Glomerular visceral epithelial cell (primary cell): Measurements from ENCODE around the gene DUSP11.
"Not testable (repeated sequence)": the region's sequence is repeated elsewhere in the genome, so short reads cannot be mapped to it uniquely, and the experiment has no call there.

Source experiments
- DNase-seq: peaks from one replicate; pipeline ENCODE4 v3.0.0-alpha.2; 2016; ENCODE audit errors: extremely low spot score

DUSP11 gene

GRCh38 chr2:73779467-73780236 is at the start of gene DUSP11:
Gene DUSP11, minus strand, starts transcription at chr2:73780103. Its CDS starts 129 bp downstream, at chr2:73779974.
- DNase-seq, result peak; percentile 93

- DNase-seq, result peak; percentile 92
Observed at GRCh38 chr2:73828818-73829570, 49.1 kb upstream of the DUSP11 start, which contains the start of gene STAMBP. Gene STAMBP, plus strand, starts transcription at chr2:73828961. Its CDS starts 1,896 bp downstream, at chr2:73830857.

- no peak for DNase-seq
Observed at GRCh38 chr2:73828389-73828817, 48.5 kb upstream of the DUSP11 start.

DNA sequence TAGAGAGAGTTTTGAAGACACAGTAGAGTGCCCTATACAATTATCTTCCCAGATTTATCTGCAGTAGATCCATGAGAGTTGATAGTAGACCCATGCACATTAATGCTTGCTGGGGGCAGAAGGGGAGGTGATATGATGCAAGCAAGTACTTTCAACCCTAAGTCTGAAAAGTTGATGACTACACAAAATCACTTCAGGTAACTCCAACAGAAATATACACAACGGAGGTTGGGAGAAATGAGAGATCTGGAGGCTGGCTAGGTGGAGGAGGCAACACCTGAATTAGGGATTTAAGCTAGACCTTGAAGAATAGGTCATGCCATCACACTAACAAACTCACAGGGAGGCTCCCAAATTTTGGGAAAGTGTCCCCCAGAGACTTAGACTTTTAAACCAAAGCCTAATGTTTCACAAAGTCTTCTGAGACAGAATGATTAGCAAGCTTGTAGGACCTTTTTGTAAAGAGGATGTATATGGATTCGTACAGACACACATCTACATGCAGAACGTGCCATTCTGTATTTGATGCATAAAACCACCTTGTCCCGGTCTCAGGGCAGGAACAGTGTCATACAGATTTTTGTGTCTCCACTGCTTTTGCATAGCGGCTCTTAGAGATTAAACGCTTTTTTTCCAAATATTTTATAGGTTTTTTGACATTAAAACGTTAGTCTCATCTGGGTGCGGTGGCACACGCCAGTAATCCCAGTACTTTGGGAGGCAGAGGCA is 47.9 kb upstream of the DUSP11 start:
- DNase-seq, result no peak

- peak; percentile 47 for DNase-seq
Observed at GRCh38 chr2:73827018-73827417, 47.1 kb upstream of the DUSP11 start.

DNA sequence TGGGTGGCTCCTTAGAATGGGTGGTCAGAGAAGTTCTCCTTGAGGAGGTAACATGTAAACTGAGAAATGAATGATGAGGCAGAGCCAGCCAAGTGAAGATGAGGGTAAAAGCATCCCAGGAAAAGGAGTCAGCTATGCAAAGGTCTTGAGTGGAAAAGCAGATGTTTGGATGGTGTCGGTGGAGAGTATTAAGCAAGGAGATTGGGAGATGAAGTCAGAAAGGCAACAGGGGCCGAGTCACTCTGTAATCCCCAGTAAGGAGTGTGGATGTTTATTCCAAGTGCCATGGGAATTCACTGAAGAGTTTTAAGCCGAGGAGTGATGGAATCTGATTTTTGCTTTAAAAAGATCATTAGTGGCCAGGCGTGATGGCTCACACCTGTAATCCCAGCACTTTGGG is 45.5 kb upstream of the DUSP11 start:
- no peak for DNase-seq

DNA sequence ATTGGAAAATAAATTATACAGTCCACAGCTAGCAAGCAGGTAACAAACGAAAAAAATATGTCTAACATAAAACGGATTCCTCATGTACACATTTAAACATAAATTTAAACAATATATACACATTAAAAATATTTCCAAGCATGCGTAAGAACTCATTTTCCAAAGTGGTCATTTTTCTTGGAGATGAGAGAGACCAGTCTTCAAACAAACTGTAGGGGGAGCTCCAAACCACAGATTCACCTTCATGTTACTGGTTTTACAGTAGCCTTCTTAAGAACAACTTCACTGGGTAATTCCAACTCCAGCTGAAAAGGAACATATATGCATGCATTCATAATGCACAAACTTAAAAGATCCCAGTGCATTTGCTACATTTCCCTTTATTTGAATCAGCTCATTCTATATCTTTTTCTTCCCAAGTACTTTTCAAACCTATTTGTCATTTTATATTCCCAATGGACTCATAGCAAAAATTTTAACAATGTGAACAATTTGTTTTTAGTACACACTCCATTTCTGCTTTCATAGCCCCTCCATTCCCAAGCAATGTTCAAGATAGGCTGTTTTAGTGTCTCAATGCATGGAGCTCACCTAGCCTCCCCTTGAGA is 44.1 kb upstream of the DUSP11 start:
- DNase-seq, result peak; percentile 76

DNA sequence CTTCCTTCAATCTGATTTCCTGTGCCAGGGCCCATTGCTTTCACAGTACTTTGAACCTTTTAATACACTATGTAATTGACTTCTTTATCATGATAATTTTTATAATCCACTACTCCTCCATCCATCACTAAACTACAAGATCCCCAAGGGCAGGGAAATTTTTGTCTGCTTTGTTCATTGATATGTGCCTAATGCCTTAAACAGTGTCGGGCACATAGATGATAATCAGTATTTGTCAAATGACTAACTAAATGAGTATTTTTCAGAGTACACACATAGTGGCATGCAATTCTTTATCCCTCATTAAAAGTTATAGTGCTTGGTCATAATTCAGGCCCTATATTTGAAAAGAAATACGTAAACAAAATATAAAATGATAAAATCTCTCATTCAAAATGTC is 43.5 kb upstream of the DUSP11 start:
- DNase-seq, result no peak

DNA sequence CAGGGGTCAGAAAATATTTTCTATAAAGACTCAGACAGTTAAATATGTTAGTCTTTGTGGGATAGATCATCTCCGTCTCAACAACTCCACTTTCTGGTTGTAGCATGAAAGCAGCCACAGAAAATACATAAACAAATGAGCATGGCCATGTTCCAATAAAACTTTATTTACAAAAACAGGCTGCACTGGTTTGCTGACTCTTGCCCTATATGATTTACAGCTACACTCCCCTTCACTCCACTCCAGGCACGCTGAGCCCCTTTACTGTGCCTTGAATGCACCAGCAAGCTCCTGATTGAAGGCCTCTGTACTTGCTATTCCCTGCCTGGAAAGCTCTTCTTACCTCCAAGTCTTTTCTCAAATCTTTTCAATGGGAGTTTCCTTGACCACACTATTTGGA is 43.1 kb upstream of the DUSP11 start:
- no peak for DNase-seq

GRCh38 chr2:73822276-73822675 is 42.4 kb upstream of the DUSP11 start:
- DNase-seq, result no peak

DNA sequence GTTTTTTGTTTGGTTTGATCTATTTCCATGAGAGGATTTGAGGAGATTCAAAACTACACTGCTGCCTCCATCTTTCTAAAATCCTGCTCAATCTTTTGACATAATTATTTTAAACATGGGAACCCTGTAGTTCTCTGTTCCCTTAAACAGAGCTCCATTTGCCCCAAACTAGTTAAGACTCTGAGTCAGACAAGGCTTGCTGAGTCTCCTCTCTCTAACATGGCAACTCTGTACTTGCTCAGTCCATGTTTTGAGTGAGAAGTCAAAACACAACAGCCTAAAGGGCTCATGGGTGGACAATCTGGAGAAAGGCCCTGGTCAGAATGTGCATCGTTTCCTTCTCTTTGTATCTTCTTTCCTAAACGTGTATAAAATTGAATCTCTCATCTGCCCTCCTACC is 41.8 kb upstream of the DUSP11 start:
- no peak for DNase-seq

DNA sequence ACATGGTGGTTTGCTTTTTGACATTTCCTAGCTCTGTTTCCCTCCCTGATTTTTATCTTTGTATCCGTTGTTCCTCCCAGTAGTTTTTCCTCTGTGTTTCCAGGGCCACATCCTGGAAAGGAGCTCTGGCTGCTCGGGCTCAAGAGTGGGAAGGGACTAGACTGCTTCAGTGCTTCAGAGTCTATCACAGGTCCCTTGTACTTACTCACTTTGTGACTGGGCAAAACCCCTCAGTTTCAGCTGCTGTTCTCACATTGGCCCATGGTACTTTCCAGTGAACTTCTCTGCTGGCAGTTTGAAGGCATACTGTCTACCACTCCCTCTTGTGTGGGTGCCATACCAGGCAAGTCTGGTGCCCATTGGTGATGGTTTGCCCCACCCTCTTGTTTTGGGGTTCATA is 41.3 kb upstream of the DUSP11 start:
- DNase-seq, result no peak

DNA sequence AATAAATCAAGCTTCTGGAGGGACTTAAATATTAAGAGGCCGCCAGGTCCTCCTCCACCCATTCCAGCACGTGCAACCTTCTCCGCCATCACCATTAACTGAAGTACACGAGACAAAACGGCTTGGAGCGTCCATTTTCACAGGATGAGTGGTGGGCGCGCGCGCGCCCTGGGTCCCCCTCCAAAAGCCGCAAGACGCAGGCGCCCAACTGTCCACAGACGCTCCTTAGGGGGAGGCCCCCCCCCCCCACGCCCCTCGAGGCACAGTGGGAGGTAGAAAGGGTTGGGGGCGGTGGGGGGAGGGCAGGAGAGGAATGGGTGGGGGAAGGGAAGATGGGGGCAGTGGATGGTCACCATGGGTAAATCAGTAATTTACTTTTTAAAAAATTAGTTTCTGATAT is 38.4 kb upstream of the DUSP11 start:
- DNase-seq, result no peak

- DNase-seq, result no peak
Observed at GRCh38 chr2:73812635-73813034, 32.7 kb upstream of the DUSP11 start.

GRCh38 chr2:73811878-73812277 is 32.0 kb upstream of the DUSP11 start:
- DNase-seq, result no peak

DNA sequence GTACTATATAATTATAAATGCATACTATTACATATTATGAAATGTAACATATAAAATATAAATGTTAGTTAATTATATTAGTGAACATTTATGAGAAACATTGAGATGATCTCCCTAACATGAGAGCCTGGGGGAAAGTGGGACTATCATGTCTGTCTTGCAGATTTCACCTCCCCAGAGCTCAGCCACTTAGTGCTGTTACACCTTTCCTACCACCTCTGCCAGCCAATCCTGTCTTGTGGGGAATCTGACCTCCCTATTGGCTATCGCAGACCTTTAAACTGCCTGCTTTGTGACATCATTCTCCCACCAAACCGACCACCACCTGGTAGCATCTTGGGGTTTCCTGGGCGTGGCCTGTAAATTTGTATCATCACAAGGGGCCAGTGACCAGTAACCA is 4.0 kb upstream of the DUSP11 start, which contains the start of gene C2orf78:
Gene C2orf78 (plus strand): TSS at position 301 of the 400 bp plus-strand sequence. CDS start 127 bp downstream, outside the sequence.
- DNase-seq, result not testable (repeated sequence)

DNA sequence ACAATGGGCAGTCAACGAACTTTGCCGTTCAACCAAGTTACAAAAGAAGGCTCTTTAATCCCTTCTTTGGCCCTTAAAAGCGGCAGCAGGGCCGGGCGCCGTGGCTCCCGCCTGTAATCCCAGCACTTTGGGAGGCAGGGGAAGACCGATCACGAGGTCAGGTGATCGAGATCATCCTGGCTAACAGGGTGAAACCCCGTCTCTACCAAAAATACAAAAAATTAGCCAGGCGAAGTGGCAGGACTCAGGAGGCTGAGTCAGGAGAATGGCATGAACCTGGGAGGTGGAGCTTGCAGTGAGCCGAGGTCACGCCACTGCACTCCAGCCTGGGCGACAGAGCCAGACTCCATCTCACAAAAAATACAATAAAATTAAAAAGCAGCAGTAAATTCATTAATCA is 3.5 kb upstream of the DUSP11 start:
- DNase-seq, result peak; percentile 15

DNA sequence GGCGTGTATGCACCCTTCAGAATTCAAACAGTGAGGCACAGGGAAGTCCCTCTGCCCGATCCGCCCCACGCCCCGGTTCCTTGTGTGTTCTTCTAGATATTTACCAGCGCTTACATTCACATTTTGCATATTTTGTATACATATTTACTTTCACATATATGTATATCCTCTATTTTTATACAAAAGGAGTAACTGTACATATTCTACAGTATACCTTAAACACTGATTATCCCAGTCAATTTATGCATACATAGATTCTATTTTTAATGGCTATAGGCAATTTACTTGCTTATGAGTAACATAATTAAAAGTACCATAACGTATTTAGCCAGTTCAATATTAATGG is 307 bp upstream of the DUSP11 start:
- DNase-seq, result no peak

DNA sequence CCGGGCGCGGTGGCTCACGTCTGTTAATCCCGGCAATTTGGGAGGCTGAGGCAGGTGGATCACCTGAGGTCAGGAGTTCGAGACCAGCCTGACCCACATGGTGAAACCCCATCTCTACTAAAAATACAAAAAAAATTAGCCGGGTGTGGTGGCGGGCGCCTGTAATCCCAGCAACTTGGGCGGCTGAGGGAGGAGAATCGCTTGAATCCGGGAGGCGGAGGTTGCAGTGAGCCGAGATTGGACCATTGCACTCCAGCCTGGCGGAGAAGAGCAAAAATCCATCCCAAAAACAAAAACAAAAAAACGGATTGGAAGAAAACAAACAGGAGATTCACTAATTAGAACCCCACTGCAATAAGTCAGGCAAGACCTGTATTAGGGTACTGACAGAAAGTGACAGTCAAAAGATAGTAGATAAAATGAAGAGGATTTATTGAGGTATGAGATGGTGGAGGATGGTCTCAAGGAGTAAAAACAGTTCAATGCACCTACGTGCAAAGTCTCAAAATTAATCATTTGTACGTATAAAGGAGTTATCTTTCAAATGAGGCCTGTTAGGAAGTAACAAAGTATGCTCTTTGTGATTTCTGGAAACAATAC is 936 bp downstream of the DUSP11 start:
- not testable (repeated sequence) for DNase-seq

- peak; percentile 16 for DNase-seq
Observed at GRCh38 chr2:73776869-73777519, 2.9 kb downstream of the DUSP11 start.

GRCh38 chr2:73776381-73776780 is 3.5 kb downstream of the DUSP11 start:
- DNase-seq, result no peak
